WTC11 (cell line): Measurements from ENCODE around the gene WDR76.

Experiments used
- ATF1 ChIP-seq: sonication (generic); formaldehyde crosslinking; IDR thresholded peaks from 2 replicates; pipeline ENCODE4 v1.8.1; 2023; ENCODE audit warnings: mild to moderate bottlenecking, moderate library complexity, missing genetic modification reagents
- CTCF ChIP-seq: fragments of 200-600 bp; IDR thresholded peaks from 2 replicates; pipeline ENCODE4 v1.8.0; 2022; ENCODE audit warnings: antibody characterized with exemption
- FOXP4 ChIP-seq: sonication (generic); formaldehyde crosslinking; IDR thresholded peaks from 2 replicates; pipeline ENCODE4 v1.8.0; 2022; ENCODE audit warnings: mild to moderate bottlenecking, missing genetic modification reagents
- NFE2L1 ChIP-seq: sonication (generic); formaldehyde crosslinking; IDR thresholded peaks from 2 replicates; pipeline ENCODE4 v1.8.1; 2023; ENCODE audit warnings: missing genetic modification reagents
- NFYB ChIP-seq: sonication (generic); formaldehyde crosslinking; conservative IDR thresholded peaks from 2 replicates; pipeline ENCODE4 v1.8.0; 2022; ENCODE audit warnings: low read depth, missing genetic modification reagents
- ZNF512 ChIP-seq: sonication (generic); formaldehyde crosslinking; IDR thresholded peaks from 2 replicates; pipeline ENCODE4 v1.8.1; 2022; ENCODE audit warnings: missing genetic modification reagents, borderline replicate concordance

- TF ChIP-seq ATF1 (no peak), CTCF (no peak), ZNF512 (no peak), FOXP4 (CRISPR knock-in tag) (no peak), NFYB (CRISPR knock-in tag) (no peak), NFE2L1 (CRISPR knock-in tag) (no peak)
Measured at GRCh38 chr15:43795197-43795596, 31.6 kb upstream of the WDR76 start.
